GM23248 (cell line): Measurements from ENCODE around the gene WFDC9.

ENCODE experiments used
- EZH2 ChIP-seq: fragments of 200-600 bp; sonication (generic); IDR thresholded peaks from 2 replicates; pipeline ENCODE4 v1.6.1; 2018; ENCODE audit warnings: antibody characterized with exemption, mild to moderate bottlenecking; ENCODE audit not compliant: insufficient read depth, poor library complexity, severe bottlenecking
- EZH2phosphoT487 ChIP-seq: fragments of 200-600 bp; sonication (generic); IDR thresholded peaks from 2 replicates; pipeline ENCODE4 v1.6.1; 2018; ENCODE audit warnings: antibody characterized with exemption, moderate library complexity, mild to moderate bottlenecking, low read depth; ENCODE audit not compliant: insufficient read depth

DNA sequence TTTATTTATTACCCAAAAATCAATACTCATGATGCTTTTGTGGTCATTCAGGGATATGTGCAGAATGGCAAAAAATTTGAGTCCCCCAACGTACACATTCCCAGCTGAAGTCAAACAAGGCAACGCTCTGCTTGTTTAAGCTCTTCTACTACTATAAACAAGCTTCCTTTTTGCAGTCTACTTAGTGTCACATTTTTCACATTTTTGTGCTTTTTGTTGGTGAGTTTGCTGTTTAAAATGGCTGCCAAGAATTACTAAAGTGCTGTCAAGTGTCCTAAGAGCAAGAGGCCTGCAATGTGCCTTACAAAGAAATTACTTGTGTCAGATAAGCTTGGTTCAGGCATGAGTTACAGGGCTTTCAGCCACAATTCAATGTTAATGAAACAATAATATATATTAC is 54.1 kb downstream of the WFDC9 start:
- TF ChIP-seq EZH2, result no peak
- no peak for TF ChIP-seq EZH2phosphoT487
